ENCODE results near the gene SLC25A47.
"Not testable (repeated sequence)": the region's sequence is repeated elsewhere in the genome, so short reads cannot be mapped to it uniquely, and the experiment has no call there.

SLC25A47 gene

DNA sequence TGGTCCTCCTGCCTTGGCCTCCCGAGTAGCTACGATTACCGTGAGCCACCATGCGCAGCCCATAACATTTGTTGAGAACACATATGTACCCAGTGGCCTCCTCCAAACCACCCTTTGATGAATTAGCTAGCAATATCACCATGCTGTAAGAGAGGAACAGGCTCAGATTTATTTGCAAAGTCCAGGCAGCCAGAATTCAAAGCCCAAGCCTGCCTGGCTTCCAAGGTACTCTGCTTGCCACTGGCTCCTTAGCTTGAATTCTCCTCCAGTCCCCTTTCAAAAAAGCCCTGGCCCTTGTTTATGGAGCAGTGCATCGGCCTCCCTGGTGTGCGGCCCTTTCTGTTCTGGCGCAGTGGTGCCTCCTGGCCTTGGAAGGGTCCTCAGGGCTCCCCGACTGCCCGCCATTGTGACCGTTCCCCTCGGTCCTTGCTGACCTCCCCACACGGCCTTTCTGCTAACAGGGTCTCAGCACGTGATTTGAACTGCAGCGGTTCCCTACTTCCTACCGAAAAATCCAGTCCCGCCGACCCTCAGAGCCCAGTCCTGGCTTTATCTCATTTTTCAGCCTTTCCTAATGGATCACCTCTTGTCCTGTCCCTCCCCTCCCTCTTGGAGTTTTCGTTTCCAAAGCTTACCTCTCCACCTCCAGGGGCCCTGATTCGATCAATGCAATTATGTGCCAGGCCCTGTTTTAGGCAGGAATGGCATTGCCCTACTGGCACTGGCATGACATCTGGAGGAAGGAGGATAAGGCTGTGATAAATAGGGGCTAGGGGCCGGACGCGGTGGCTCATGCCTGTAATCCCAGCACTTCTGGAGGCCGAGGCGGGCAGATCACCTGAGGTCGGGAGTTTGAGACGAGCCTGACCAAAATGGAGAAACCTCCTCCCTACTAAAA lies 38.9 kb upstream of the SLC25A47 start:
- TF ChIP-seq TAF1 (IDR thresholded peaks at IDR 0.05; ENCODE audit: borderline replicate concordance, low read depth, low read length), result no peak
- TF ChIP-seq POLR2AphosphoS5 (IDR thresholded peaks at IDR 0.05; ENCODE audit: low read depth, low read length), result 0 out of 2 replicates have a peak, but pooled peaks have one; percentile 26
- no peak for FAIRE-seq

GRCh38 chr14:100285021-100285912 lies 37.9 kb upstream of the SLC25A47 start:
- FAIRE-seq (peak; percentile 79), DNase-seq (ENCODE audit: insufficient read length) (peak; percentile 97)
- TF ChIP-seq POLR2AphosphoS5 (IDR thresholded peaks at IDR 0.05; ENCODE audit: low read depth, low read length) (0 out of 2 replicates have a peak, but pooled peaks have one; percentile 13), POLR2A (IDR thresholded peaks at IDR 0.05; ENCODE audit: low read depth, low read length) (peak; percentile 59; the same call in 1 of the 2 replicates), TAF1 (IDR thresholded peaks at IDR 0.05; ENCODE audit: borderline replicate concordance, low read depth, low read length) (no peak)

More for the DNA sequence above, 38.9 kb upstream of the SLC25A47 start:
- DNase-seq (ENCODE audit: insufficient read length), result no peak

- FAIRE-seq, result no peak
Observed at GRCh38 chr14:100285913-100286400, 37.2 kb upstream of the SLC25A47 start.

DNA sequence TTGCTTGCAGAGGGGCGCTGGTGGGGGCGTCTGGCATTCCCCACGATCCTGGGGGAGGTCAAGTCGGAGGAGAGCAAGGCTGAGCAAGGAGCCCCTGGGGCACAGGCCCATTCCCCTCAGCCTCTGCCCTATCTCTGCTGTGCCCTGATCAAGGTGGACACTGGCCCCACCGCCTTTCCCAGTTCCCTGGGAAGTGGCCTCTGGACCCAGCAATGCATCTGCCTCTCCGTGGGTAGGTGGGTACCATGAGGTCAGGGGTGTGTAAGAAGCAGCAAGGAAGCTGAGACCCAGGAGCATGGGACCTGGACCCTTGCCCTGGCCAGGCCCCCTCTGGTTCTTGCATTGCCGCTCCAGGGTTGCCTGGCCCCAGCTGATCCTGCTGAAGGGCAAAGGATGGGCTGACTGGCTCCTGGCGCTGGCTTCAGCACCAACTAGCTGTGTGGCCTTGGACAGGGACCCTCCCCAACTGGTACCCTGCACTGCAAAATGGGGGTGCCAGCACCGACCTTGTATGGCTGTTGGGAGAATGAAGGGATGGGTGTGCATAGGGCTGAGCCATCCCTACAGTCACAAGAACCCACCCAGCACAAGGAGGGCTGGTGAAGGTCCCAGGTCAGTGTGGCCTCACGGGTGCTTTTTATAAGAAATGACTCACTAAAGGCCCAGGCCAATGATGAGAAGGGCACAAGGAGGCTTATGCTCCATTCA lies 36.5 kb upstream of the SLC25A47 start:
- TF ChIP-seq POLR2AphosphoS5 (IDR thresholded peaks at IDR 0.05; ENCODE audit: low read depth, low read length) (no peak), POLR2A (IDR thresholded peaks at IDR 0.05; ENCODE audit: low read depth, low read length) (no peak), TAF1 (IDR thresholded peaks at IDR 0.05; ENCODE audit: borderline replicate concordance, low read depth, low read length) (no peak)
- DNase-seq (ENCODE audit: insufficient read length) (no peak), FAIRE-seq (no peak)

More at GRCh38 chr14:100285913-100286400, 37.2 kb upstream of the SLC25A47 start:
- no peak for TF ChIP-seq TAF1 (IDR thresholded peaks at IDR 0.05; ENCODE audit: borderline replicate concordance, low read depth, low read length)
- TF ChIP-seq POLR2A (IDR thresholded peaks at IDR 0.05; ENCODE audit: low read depth, low read length), result no peak
- no peak for DNase-seq (ENCODE audit: insufficient read length)

GRCh38 chr14:100287202-100287997 lies 35.7 kb upstream of the SLC25A47 start:
- FAIRE-seq (no peak), DNase-seq (ENCODE audit: insufficient read length) (no peak)
- TF ChIP-seq POLR2AphosphoS5 (IDR thresholded peaks at IDR 0.05; ENCODE audit: low read depth, low read length) (no peak), POLR2A (IDR thresholded peaks at IDR 0.05; ENCODE audit: low read depth, low read length) (no peak), TAF1 (IDR thresholded peaks at IDR 0.05; ENCODE audit: borderline replicate concordance, low read depth, low read length) (no peak)

- not testable (repeated sequence) for DNase-seq (ENCODE audit: insufficient read length); FAIRE-seq
Observed at GRCh38 chr14:100287998-100288295, 35.2 kb upstream of the SLC25A47 start.

DNA sequence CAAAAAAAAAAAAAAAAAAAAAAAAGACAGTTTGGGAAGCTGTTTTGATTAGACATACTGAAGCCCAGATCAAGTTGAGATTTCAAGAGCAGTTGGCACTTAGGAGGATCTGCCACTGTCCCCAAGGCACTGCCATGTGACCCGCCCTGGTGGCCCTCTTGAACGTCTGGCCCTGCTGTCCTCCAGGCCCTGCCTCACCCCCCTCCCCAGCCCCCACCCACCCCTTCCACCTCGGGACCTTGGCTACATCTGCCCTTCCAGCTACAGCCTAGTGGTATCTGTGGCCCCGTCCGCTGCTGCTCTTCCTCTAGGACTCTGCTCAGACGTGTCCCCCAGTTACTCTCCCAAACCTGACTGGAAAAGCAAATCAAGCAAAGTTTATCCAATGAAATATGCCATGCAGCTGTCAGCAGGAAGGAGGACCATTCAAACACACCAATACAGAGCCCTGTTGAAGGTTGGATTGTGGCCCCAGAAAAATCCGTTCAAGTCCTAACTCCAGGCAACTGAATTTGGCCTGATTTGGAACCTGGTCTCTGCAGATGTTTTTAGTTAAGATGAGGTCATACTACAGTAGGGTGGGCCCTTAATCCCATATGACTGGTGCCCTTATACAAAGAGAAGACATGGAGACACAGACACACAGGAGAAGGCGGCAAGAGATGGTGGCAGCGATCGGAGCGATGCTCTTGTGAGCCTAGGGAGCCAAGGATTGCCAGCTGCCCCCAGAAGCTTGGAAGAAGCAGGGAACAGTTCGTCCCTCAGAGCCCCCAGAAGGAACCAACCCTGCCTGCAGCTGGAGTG lies 34.6 kb upstream of the SLC25A47 start:
- TF ChIP-seq POLR2A (IDR thresholded peaks at IDR 0.05; ENCODE audit: low read depth, low read length) (no peak), POLR2AphosphoS5 (IDR thresholded peaks at IDR 0.05; ENCODE audit: low read depth, low read length) (no peak), TAF1 (IDR thresholded peaks at IDR 0.05; ENCODE audit: borderline replicate concordance, low read depth, low read length) (no peak)
- no peak for FAIRE-seq
- no peak for DNase-seq (ENCODE audit: insufficient read length)

DNA sequence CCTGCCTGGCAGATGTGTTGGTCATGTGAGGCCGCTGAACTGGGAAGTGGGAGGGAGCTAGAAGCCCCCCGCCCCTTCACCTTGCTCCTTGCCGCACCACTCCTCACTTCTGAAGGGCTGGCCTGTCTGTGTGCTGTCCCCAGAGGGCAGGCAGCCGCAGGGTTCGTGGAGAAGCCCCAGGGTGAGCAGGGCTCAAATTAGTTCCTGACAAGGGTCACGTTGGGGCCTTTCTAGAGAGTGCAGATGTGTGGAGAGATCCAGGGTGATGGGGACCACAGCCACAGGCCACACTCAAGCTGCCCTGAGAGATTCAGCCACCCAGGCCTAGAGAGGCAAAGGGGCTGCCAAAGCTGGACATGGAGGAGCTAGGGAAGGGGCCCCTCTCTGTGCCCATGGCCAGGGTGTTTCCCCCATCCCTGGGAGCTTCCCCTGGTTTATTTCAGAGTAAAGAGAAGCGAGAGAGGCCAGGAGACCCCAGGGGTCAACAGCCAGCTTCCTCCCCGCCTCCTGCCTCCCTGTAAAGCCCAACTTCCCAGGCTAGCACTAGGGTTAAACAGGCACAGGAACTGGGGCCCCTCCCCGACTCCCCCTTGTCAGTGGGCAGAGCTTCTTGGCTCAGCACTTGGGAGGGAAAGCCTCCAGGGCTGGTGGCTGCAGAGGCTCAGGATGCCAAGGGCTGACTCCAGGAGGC lies 33.1 kb upstream of the SLC25A47 start:
- no peak for FAIRE-seq
- no peak for DNase-seq (ENCODE audit: insufficient read length)
- no peak for TF ChIP-seq POLR2A (IDR thresholded peaks at IDR 0.05; ENCODE audit: low read depth, low read length)
- TF ChIP-seq POLR2AphosphoS5 (IDR thresholded peaks at IDR 0.05; ENCODE audit: low read depth, low read length), result no peak
- no peak for TF ChIP-seq TAF1 (IDR thresholded peaks at IDR 0.05; ENCODE audit: borderline replicate concordance, low read depth, low read length)

DNA sequence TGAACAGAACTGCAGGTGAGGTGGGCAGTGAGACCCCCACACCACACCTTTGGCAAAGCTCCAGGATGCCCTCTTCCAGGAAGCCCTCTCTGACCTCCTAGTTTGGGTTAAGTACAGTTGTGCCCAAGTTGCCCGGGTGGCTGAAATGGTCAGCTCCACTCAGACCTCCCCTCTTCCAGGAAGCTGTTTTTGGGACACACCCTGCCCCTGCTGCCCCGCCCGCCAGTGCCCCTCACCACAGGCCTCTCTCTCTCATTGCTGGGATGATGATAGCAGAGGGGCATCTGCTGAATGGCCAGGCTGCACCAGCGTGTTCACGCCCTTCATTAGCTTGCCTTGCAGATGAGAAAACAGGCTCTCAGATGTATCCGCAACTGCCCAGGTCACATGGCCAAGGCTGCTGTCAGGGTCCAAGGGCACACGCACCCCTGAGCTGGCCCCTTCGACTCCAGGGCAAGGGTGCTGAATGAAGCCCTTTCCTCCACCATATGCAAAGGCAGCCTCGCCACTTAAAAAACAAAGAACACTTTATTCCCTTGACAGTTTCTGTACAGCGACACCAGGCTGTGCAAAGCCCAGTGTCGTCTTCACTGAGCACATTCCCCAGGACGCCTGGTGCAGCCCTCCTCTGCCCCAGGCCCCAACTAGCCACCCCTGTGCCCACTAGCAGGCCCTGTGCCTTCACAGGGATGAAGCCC lies 32.4 kb upstream of the SLC25A47 start:
- no peak for FAIRE-seq
- no peak for TF ChIP-seq TAF1 (IDR thresholded peaks at IDR 0.05; ENCODE audit: borderline replicate concordance, low read depth, low read length)
- TF ChIP-seq POLR2AphosphoS5 (IDR thresholded peaks at IDR 0.05; ENCODE audit: low read depth, low read length), result no peak
- TF ChIP-seq POLR2A (IDR thresholded peaks at IDR 0.05; ENCODE audit: low read depth, low read length), result no peak
- DNase-seq (ENCODE audit: insufficient read length), result no peak

Measured in GM12892 (cell line).